ENCODE results near the gene SF3B3.
"Not testable (repeated sequence)": the region's sequence is repeated elsewhere in the genome, so short reads cannot be mapped to it uniquely, and the experiment has no call there.

Gene SF3B3

DNA sequence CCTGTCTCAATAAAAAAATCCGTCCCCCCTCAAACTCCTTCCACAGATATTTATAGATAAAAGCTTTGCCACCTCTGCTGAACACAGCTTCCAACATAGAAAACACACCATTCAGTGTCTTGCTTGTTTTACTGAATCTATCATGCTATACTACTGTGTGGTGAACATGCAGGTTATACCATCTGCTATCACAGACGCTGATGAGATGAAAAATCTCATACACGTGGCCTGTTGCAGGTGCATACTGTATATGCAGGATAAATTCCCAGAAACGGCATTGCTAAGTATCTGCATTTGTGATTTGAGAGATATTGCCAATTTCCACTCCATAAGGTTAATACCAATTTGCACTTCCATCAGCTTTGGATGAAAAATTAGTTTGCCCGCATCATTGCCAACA lies 92.3 kb downstream of the SF3B3 start:
- DNase-seq (ENCODE audit: low spot score): no peak

DNA sequence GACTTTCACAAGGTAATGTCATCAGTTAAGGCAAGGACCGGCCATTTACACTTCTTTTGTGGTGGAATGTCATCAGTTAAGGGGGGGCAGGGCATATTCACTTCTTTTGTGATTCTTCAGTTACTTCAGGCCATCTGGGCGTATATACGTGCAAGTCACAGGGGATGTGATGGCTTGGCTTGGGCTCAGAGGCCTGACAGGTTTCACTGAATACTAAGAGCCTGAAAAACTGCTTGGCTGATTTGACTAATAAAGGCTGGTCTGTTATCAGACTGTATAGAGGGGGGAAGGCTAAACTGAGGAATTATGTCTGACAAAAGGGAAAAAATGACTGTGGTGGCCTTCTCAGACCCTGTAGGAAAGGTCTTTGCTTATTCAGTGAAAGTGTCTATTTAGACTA lies 98.2 kb downstream of the SF3B3 start:
- not testable (repeated sequence) for DNase-seq (ENCODE audit: low spot score)

All from NAMALWA (cell line).